ENCODE results near the gene BRF1. TPM values are rescaled to one million over a fixed set of nuclear protein-coding genes. Genes with fewer than 3 reads are reported as not detected.

Gene BRF1
- total RNA-seq, 1 experiment from 2014 or later = 26.4 TPM

DNA sequence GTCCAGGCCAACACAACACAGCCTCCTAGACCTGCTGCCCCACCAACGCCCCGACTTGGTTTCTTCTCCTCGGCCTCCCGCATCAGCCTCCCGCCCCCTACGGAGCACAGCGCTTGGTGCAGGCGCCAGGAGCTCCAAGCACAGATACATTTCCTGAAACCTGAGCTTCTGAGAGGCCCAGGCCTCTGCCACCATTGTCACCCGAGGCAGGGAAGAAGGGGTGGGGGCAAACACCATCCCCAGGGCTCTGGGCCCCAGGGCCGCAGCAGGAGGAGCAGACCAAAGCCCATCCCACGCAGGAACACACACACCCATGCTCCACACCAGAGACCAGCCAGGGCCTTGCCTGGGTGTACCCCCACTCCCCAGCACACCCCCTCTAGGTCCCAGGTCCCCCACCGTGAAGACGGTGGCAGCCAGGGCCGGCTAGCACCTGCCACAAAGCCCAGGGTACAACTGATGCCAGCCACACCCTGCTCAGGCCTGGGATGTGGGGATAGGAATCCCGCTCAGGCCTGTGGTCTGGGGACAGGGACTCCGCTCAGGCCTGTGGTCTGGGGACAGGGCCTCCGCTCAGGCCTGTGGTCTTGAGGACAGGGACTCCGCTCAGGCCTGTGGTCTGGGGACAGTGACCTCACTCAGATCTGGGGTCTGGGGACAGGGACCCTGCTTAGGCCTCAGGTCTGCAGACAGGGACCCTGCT lies 137.6 kb downstream of the BRF1 start (continued):
- TF ChIP-seq, protein P1, sequence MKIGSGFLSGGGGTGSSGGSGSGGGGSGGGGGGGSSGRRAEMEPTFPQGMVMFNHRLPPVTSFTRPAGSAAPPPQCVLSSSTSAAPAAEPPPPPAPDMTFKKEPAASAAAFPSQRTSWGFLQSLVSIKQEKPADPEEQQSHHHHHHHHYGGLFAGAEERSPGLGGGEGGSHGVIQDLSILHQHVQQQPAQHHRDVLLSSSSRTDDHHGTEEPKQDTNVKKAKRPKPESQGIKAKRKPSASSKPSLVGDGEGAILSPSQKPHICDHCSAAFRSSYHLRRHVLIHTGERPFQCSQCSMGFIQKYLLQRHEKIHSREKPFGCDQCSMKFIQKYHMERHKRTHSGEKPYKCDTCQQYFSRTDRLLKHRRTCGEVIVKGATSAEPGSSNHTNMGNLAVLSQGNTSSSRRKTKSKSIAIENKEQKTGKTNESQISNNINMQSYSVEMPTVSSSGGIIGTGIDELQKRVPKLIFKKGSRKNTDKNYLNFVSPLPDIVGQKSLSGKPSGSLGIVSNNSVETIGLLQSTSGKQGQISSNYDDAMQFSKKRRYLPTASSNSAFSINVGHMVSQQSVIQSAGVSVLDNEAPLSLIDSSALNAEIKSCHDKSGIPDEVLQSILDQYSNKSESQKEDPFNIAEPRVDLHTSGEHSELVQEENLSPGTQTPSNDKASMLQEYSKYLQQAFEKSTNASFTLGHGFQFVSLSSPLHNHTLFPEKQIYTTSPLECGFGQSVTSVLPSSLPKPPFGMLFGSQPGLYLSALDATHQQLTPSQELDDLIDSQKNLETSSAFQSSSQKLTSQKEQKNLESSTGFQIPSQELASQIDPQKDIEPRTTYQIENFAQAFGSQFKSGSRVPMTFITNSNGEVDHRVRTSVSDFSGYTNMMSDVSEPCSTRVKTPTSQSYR (CRISPR knock-in tag; IDR thresholded peaks at IDR 0.05) = no peak
- no peak for TF ChIP-seq GTF2I (CRISPR knock-in tag; conservative IDR thresholded peaks at IDR 0.05)

DNA sequence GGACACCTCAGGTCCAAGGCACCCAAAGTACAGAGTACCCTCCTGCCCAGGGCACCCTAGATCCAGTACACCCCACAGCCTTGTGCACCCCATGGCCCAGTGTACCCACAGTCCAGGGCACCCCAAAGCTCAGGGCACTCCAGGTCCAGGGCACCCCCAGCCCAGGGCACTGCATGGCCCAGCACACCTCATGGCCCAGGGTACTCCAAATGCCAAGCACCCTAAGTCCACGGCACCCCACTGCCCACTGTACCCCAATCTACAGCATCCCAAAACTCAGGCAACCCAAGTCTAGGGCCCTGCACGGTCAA lies 138.2 kb downstream of the BRF1 start:
- ATAC-seq (no peak), DNase-seq (ENCODE audit: low spot score) (no peak)
- Mint-ChIP-seq H3K27me3 (ENCODE audit: low read depth) (peaks cover 9% of the 10 kb centered on the region), H3K9me3 (no peaks in the 10 kb centered on the region), H3K27ac (no peak overlapping the region), H3K4me3 (no peak overlapping the region), H3K36me3 (no peaks in the 10 kb centered on the region), H3K4me1 (no peaks in the 10 kb centered on the region; the same call in 1 of the 2 replicates)
- no peak for TF ChIP-seq ZNF138 (CRISPR knock-in tag; conservative IDR thresholded peaks at IDR 0.05)
- no peak for TF ChIP-seq GTF2I (CRISPR knock-in tag; conservative IDR thresholded peaks at IDR 0.05)
- no peak for TF ChIP-seq NFYB (CRISPR knock-in tag; conservative IDR thresholded peaks at IDR 0.05; ENCODE audit: low read depth)
- ChIA-PET POLR2A (no interaction called here), CTCF (interaction anchor here (1.0 kb wide), 2 partner anchors 73 to 113 kb away, joined by 3 to 6 read pairs; no protein-coding TSS in a partner anchor)

GRCh38 chr14:105161964-105162668 lies 138.7 kb downstream of the BRF1 start:
- peak overlapping the region; percentile 42; the same call in 1 of the 2 replicates for H3K27ac Mint-ChIP-seq
- H3K4me1 Mint-ChIP-seq = no peaks in the 10 kb centered on the region; the same call in 1 of the 2 replicates
- no peak overlapping the region for H3K4me3 Mint-ChIP-seq
- ATAC-seq (no peak), DNase-seq (ENCODE audit: low spot score) (no peak)
- TF ChIP-seq KAT7 (CRISPR knock-in tag; IDR thresholded peaks at IDR 0.05; ENCODE audit: borderline replicate concordance) (no peak), MAX (CRISPR knock-in tag; IDR thresholded peaks at IDR 0.05) (no peak), FOXJ3 (CRISPR knock-in tag; IDR thresholded peaks at IDR 0.05; ENCODE audit: borderline replicate concordance) (no peak), FOXP4 (CRISPR knock-in tag; IDR thresholded peaks at IDR 0.05) (no peak), TP53 (CRISPR knock-in tag; IDR thresholded peaks at IDR 0.05) (no peak), NFE2L1 (CRISPR knock-in tag; IDR thresholded peaks at IDR 0.05) (no peak)
- TF ChIP-seq, protein P2, sequence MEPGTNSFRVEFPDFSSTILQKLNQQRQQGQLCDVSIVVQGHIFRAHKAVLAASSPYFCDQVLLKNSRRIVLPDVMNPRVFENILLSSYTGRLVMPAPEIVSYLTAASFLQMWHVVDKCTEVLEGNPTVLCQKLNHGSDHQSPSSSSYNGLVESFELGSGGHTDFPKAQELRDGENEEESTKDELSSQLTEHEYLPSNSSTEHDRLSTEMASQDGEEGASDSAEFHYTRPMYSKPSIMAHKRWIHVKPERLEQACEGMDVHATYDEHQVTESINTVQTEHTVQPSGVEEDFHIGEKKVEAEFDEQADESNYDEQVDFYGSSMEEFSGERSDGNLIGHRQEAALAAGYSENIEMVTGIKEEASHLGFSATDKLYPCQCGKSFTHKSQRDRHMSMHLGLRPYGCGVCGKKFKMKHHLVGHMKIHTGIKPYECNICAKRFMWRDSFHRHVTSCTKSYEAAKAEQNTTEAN (CRISPR knock-in tag; IDR thresholded peaks at IDR 0.05) = no peak
- TF ChIP-seq, protein P3, sequence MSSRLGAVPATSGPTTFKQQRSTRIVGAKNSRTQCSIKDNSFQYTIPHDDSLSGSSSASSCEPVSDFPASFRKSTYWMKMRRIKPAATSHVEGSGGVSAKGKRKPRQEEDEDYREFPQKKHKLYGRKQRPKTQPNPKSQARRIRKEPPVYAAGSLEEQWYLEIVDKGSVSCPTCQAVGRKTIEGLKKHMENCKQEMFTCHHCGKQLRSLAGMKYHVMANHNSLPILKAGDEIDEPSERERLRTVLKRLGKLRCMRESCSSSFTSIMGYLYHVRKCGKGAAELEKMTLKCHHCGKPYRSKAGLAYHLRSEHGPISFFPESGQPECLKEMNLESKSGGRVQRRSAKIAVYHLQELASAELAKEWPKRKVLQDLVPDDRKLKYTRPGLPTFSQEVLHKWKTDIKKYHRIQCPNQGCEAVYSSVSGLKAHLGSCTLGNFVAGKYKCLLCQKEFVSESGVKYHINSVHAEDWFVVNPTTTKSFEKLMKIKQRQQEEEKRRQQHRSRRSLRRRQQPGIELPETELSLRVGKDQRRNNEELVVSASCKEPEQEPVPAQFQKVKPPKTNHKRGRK (CRISPR knock-in tag; IDR thresholded peaks at IDR 0.05; ENCODE audit: borderline replicate concordance) = no peak
- no peaks in the 10 kb centered on the region for H3K36me3 Mint-ChIP-seq
- ChIA-PET CTCF (interaction anchor here (1.2 to 1.9 kb wide), 2 partner anchors 68 to 72 kb away, joined by 4 to 6 read pairs; no protein-coding TSS in a partner anchor), POLR2A (no interaction called here)
- H3K9me3 Mint-ChIP-seq = no peaks in the 10 kb centered on the region
- H3K27me3 Mint-ChIP-seq (ENCODE audit: low read depth) = peaks cover 8% of the 10 kb centered on the region

All from WTC11 (cell line).